Activated CD4-positive, alpha-beta T cell treated with anti-CD3 and anti-CD28 coated beads, Interleukin-2, amount 50 U/mL, for 4 hours (primary cell): Measurements from ENCODE around the gene KIT.

ENCODE experiments used
- DNase-seq, 2 experiments: peaks; one replicate each; pipeline ENCODE4 v3.0.0-alpha.2; 2020

Gene KIT

GRCh38 chr4:54750341-54750740, 92.6 kb downstream of the KIT start:
- DNase-seq: no peak

GRCh38 chr4:54754394-54754793, 96.6 kb downstream of the KIT start:
- no peak for DNase-seq

- no peak for DNase-seq
Observed at GRCh38 chr4:54764476-54764875, 106.7 kb downstream of the KIT start.

GRCh38 chr4:54767376-54767775, 109.6 kb downstream of the KIT start:
- DNase-seq: no peak

- no peak for DNase-seq
Observed at GRCh38 chr4:54773022-54773421, 115.3 kb downstream of the KIT start.

- DNase-seq: no peak
Observed at GRCh38 chr4:54779036-54779435, 121.3 kb downstream of the KIT start.

- no peak for DNase-seq
Observed at GRCh38 chr4:54779476-54780148, 121.9 kb downstream of the KIT start.

GRCh38 chr4:54780149-54780495, 122.4 kb downstream of the KIT start:
- no peak for DNase-seq

GRCh38 chr4:54781756-54782155, 124.0 kb downstream of the KIT start:
- no peak for DNase-seq

- no peak for DNase-seq
Observed at GRCh38 chr4:54783402-54784110, 125.8 kb downstream of the KIT start.

GRCh38 chr4:54784161-54784671, 126.5 kb downstream of the KIT start:
- DNase-seq: no peak
